GM12878 (cell line): ENCODE measurements around the gene SACM1L. TPM values are rescaled to one million over a fixed set of nuclear protein-coding genes. Genes with fewer than 3 reads are reported as not detected.

ENCODE experiments used
- polyA plus RNA-seq, 11 experiments: library from polyadenylated mRNA; depleted of rRNA in 4 of 11; unstranded in 6 of 11; stranded (reverse) in 5 of 11; fragments of >200 nt; fragmentation: Nextera tagmentation in 4 of 11; fragmentation: Illumina TruSeq in 1 of 11; extraction: Ambion mirVana in 4 of 11; extraction: Trizol in 1 of 11; gene quantifications; 1 replicate in 1 of 11; 2 replicates in 10 of 11; pipeline versions ENCODE4 v1.2.1 to v1.2.3, GENCODE V29; 2011 to 2016; ENCODE audit warnings: inconsistent platforms in 2 of 11, missing spikeins in 2 of 11, low read depth in 1 of 11
- total RNA-seq, 4 experiments: library from RNA; depleted of rRNA in 3 of 4; stranded (reverse); fragments of >200 nt in 3 of 4; fragmentation: Illumina TruSeq in 1 of 4; extraction: Trizol in 1 of 4; gene quantifications; 2 replicates each; pipeline versions ENCODE4 v1.2.1 to v1.2.3, GENCODE V29; 2013 to 2021
- TF ChIP-seq, protein P1 (sequence below): IDR thresholded peaks from 2 replicates; pipeline ENCODE4 v1.6.1; 2012; ENCODE audit warnings: mild to moderate bottlenecking, low read depth, low read length
- TF ChIP-seq, protein P2 (sequence below): fragments of 450-650 bp; IDR thresholded peaks from 2 replicates; pipeline ENCODE4 v1.6.1; 2017; ENCODE audit warnings: mild to moderate bottlenecking, moderate library complexity

The SACM1L gene
- total and polyA plus RNA-seq, 10 of the 15 experiments (the other 5 are each of a cell fraction or from before 2014, with no cell fraction given) = 16.5 to 48.3 (median 28.9) TPM

DNA sequence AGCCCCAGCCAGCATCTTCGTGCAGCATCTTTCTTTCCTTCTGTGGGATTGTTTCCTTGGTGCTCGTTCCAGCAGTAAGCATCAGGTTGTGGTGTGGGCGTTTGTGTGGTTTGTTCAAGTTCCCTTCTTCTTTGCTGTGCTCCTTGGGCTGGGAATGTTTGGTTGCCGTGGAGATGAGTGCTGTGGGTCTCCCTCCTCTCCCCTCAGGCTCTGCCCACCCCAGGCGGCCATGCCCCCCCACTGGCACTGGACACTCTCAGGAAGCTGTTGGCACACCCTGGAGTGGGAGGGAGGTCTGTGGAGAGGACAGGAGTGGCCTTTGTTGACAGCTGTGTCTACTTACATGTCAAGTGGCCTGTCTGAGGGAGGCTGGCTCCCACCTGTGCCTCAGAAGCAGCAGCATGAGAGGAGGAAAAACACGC, 46.5 kb upstream of the SACM1L start (continued):
- TF ChIP-seq, protein P1, sequence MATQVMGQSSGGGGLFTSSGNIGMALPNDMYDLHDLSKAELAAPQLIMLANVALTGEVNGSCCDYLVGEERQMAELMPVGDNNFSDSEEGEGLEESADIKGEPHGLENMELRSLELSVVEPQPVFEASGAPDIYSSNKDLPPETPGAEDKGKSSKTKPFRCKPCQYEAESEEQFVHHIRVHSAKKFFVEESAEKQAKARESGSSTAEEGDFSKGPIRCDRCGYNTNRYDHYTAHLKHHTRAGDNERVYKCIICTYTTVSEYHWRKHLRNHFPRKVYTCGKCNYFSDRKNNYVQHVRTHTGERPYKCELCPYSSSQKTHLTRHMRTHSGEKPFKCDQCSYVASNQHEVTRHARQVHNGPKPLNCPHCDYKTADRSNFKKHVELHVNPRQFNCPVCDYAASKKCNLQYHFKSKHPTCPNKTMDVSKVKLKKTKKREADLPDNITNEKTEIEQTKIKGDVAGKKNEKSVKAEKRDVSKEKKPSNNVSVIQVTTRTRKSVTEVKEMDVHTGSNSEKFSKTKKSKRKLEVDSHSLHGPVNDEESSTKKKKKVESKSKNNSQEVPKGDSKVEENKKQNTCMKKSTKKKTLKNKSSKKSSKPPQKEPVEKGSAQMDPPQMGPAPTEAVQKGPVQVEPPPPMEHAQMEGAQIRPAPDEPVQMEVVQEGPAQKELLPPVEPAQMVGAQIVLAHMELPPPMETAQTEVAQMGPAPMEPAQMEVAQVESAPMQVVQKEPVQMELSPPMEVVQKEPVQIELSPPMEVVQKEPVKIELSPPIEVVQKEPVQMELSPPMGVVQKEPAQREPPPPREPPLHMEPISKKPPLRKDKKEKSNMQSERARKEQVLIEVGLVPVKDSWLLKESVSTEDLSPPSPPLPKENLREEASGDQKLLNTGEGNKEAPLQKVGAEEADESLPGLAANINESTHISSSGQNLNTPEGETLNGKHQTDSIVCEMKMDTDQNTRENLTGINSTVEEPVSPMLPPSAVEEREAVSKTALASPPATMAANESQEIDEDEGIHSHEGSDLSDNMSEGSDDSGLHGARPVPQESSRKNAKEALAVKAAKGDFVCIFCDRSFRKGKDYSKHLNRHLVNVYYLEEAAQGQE = no peak
- TF ChIP-seq, protein P2, sequence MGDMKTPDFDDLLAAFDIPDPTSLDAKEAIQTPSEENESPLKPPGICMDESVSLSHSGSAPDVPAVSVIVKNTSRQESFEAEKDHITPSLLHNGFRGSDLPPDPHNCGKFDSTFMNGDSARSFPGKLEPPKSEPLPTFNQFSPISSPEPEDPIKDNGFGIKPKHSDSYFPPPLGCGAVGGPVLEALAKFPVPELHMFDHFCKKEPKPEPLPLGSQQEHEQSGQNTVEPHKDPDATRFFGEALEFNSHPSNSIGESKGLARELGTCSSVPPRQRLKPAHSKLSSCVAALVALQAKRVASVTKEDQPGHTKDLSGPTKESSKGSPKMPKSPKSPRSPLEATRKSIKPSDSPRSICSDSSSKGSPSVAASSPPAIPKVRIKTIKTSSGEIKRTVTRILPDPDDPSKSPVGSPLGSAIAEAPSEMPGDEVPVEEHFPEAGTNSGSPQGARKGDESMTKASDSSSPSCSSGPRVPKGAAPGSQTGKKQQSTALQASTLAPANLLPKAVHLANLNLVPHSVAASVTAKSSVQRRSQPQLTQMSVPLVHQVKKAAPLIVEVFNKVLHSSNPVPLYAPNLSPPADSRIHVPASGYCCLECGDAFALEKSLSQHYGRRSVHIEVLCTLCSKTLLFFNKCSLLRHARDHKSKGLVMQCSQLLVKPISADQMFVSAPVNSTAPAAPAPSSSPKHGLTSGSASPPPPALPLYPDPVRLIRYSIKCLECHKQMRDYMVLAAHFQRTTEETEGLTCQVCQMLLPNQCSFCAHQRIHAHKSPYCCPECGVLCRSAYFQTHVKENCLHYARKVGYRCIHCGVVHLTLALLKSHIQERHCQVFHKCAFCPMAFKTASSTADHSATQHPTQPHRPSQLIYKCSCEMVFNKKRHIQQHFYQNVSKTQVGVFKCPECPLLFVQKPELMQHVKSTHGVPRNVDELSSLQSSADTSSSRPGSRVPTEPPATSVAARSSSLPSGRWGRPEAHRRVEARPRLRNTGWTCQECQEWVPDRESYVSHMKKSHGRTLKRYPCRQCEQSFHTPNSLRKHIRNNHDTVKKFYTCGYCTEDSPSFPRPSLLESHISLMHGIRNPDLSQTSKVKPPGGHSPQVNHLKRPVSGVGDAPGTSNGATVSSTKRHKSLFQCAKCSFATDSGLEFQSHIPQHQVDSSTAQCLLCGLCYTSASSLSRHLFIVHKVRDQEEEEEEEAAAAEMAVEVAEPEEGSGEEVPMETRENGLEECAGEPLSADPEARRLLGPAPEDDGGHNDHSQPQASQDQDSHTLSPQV = no peak
